Measurements from ENCODE around the gene CFAP61.
"Not testable (repeated sequence)": the region's sequence is repeated elsewhere in the genome, so short reads cannot be mapped to it uniquely, and the experiment has no call there.

Gene CFAP61

GRCh38 chr20:20338133-20338730 is 285.9 kb downstream of the CFAP61 start:
- DNase-seq, result no peak

DNA sequence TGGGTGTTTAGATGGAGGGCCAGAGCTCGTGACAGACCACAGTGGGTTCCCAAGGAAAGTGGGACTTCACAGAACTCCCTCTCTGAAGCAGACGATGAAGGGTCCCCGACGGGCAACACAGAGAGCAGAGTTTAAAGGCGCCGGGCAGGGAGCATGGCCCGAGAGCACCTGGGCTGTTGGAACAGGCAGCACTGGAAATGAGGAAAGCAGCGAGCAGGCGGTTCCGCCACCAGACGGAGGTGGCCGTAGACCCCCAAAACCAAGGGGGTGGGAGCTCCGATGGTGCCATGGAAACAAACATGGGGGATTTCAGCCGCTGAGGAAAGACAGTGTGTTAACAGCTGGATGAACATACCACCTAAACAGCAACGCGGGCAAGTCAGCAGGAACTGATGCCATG is 288.1 kb downstream of the CFAP61 start:
- no peak for DNase-seq

DNA sequence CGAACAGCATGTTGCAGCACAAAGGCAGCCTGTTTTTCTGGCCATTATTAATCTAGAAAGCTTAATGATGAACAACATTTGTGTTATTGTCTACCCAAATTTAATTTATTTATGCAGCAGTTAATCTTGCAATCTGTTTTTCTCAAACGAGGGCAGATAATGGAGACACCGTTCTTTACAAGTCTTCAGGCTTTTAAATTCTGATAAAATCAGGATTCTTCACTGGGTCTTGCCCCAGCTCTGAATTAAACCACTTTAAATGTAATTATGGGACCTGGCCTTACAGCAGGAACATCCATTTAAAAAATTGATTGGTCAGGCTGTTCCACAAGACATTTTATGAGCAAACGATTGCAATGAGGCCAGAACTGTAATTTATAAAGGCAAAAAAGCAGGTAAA is 289.0 kb downstream of the CFAP61 start:
- no peak for DNase-seq

- no peak for DNase-seq
Measured at GRCh38 chr20:20342066-20342465, 289.7 kb downstream of the CFAP61 start.

DNA sequence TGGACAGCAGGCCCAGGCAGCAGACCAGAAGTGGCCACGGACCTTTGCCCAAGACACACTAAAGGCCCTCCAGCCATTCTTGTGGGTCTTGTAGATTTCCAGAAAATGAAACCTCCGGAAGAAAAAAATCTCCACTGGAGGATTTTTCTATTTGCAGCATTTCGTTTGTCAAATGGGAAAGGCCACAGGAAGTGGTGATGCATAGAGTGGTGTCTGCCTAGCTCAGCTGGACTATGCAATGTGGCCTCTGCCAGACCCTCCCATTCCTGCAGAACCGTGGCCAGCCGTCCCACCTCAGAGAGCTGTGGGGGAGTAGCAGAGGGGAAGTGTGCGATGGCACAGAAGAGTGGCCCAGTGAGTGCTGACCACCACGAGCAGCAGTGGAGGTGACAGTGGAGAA is 291.6 kb downstream of the CFAP61 start:
- no peak for DNase-seq

DNA sequence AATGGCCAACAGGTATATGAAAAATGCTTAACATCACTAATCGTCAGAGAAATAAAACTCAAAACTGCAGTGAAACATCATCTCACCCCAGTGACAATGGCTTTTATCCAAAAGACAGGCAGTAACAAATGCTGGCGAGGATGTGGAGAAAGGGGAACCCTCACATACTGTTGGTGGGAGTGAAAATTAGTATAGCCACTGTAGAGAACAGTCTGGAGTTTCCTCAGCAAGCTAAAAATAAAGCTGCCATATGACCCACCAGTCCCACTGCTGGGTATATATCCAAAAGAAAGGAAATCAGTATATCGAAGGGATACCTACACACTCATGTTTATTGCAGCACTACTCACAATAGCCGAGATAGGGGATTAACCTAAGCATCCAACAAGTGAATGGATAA is 292.1 kb downstream of the CFAP61 start:
- no peak for DNase-seq

DNA sequence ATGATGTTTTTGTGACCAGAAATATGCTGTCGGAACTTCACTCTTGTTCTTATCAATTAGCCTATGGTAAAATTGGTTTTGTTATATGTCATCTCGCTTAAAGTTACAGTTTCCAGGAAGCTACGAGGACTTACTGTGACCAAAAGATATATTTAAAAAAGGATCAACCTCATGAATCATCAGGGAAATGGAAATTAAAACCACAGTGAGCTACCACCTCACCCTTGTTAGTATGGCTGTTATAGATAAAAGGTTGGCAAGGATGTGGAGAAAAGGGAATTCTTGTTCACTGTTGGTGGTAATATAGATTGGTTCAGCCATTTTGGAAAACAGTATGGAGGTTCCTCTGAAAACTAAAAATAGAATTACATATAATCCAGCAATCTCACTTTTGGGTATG is 301.2 kb downstream of the CFAP61 start:
- DNase-seq, result no peak

GRCh38 chr20:20355503-20355902 is 303.2 kb downstream of the CFAP61 start:
- DNase-seq, result not testable (repeated sequence)

- DNase-seq, result no peak
Measured at GRCh38 chr20:20358801-20359200, 306.5 kb downstream of the CFAP61 start.

- DNase-seq, result no peak
Measured at GRCh38 chr20:20359628-20360027, 307.3 kb downstream of the CFAP61 start.

- peak; percentile 41 for DNase-seq
Measured at GRCh38 chr20:20360464-20360863, 308.1 kb downstream of the CFAP61 start.

GRCh38 chr20:20362774-20363433 is 310.6 kb downstream of the CFAP61 start:
- no peak for DNase-seq

DNA sequence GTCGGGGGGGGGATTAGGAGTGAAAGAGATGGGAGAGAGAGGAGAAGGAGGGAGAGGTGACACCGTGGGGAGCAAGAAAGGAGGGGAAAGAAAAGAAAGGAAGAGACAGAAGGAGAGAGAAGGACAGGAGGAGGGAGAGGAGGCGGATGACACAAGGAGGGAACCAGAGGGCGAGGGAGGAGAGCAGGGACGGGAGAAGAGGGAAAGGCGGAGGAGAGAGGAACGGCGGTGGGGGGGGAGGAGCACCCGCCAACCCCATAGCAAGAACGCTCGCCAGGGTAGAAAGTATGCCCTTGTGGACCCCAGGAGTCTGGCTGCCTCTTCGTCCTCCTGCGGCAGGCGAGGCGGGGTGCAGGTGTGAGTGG is 311.1 kb downstream of the CFAP61 start:
- no peak for DNase-seq

- no peak for DNase-seq
Measured at GRCh38 chr20:20363799-20364592, 311.7 kb downstream of the CFAP61 start.

DNA sequence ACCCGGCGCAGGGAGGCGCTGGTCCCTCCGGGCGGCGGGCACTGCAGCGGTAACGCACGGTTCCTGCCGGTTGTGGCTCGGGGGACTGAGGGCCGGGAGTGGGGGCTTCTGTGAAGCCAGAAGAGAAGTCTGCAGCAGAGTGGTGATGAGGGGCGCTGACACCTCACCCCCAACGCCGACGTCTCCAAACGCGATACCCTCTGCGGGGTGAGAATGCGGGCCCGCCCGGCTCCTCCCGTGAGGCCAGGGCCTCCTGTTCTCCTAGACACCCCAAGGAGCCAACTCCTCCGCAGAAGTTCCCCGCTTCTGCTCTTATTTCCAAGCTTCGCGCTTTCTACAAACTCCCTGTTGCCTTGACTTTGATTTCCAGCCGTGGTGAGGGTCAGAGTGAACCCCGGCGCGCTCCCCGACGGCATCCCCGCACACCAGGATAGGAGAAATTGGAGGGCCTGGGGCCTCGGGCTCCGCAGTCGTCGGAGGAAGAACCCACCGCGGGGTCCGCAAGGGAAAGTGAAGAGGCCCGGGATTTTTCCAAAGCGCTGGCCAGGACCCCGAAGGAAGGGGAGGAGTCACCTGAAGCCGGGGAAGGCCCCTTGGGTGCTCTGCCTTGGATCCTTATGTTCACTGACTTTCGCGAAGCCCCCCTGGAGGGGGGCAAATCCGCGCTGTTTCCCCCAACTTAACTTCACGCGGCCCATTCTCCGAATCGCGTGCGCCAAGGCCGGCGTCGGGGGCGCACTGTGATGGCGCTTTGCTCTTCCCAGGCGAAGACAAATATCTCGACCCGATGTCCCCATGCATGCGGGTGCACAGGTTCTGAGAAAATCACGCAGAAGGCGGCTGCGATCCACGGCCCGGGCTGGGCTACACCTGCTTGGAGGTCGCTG is 312.5 kb downstream of the CFAP61 start:
- no peak for DNase-seq

GRCh38 chr20:20365480-20366161 is 313.3 kb downstream of the CFAP61 start:
- peak; percentile 41 for DNase-seq

DNA sequence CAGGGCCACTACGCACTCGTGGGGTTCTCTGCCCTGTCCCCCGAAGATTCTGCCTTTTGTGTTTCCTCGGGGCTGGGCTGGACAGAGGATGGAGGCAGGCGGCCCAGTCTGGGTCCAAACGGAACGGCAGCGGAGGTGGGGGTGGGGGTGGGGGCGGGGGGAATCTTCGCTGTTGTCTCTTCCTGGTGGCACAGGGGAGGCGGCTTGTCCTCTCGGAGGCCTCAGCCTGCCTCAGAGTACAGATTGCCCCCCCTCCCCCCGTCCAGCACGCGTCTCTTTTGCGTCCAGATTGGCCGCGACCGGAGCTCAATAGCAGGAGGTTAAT is 314.2 kb downstream of the CFAP61 start:
- DNase-seq, result no peak

DNA sequence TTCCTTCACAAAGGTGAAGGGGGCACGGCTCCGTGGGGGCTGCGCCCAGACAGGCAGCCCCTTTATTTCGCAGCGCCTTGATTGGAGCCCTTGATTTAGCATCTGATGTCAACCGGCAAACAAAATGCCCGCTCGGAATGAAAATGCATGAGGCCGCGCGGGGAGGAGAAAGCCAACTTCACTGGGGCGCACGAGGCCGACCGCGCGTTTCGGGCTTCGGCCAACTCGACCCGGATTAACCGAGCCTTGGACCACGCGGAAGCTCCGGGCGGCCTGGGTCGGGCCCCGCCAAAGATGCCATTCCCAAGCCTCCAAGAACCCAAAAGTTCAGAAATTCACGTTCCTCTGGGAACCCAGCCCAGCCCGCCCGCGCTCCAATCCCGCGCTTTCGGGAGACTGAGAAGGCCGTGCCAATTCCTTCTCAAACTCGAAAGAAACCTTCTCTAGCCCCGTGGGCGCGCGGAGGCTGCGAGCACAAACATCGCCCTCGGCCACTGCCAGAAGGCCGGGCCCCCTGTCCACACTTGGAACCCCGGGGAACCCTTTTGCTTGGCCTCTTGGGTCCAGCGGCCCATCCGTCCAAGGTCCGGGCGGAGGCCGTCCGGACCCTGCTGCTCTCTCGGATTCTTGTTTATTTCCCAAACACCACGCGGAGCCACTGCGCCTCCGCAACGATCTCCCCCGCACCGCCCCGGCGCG is 314.7 kb downstream of the CFAP61 start:
- DNase-seq, result no peak

- peak; percentile 54 for DNase-seq
Measured at GRCh38 chr20:20367575-20368417, 315.5 kb downstream of the CFAP61 start, which contains the start of gene INSM1. TSS of gene INSM1 (plus strand) at chr20:20368104. CDS start at chr20:20368268, 164 bp downstream.

- no peak for DNase-seq
Measured at GRCh38 chr20:20368418-20369249, 316.3 kb downstream of the CFAP61 start.
